Stimulated activated CD4-positive, alpha-beta T cell treated with anti-CD3 and anti-CD28 coated beads, Interleukin-12 subunit alpha, Interleukin-12 subunit beta, amount 100 ng/mL, for 4 hours (primary cell): ENCODE data around the gene TRPM3.

Experiments
- DNase-seq: peaks from one replicate; pipeline ENCODE4 v3.0.0-alpha.2; 2020

Gene TRPM3

DNA sequence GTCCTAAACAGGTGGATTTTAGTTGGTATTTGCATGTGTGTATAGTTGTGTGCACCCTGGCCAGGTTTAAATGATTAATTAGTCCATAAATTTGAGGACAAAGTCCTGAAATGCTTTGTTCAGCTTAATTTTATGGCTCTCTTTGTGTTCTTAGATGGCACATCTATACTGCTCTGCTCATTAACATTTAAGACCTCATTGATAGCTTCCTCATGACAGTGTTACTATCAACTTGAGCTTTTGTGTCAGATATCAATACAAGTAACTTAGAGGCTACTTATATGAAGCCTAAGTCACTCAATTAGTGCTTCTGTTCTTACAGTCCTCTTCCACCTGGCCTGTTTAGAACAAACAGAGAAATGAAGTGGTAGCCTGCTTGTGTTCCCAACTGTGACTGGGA, 240.9 kb downstream of the TRPM3 start:
- DNase-seq = no peak

DNA sequence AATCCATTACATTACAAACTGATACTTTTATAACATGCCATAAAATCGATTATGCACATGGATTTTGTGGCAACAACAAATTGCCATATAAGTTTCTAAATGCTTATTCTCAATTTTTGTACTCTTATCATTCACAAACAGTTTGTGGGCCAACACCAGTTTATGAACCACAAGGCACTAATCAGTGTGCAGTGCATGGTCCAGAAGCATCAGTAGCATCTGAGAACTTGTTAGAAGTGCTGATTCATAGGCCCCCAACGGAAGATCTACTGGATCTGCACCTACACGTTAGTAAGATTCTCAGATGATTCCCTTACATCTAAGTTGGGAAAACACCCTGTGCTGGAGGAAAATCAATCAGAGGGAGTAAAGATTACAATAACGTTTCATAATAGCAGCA, 242.8 kb downstream of the TRPM3 start:
- DNase-seq = no peak

DNA sequence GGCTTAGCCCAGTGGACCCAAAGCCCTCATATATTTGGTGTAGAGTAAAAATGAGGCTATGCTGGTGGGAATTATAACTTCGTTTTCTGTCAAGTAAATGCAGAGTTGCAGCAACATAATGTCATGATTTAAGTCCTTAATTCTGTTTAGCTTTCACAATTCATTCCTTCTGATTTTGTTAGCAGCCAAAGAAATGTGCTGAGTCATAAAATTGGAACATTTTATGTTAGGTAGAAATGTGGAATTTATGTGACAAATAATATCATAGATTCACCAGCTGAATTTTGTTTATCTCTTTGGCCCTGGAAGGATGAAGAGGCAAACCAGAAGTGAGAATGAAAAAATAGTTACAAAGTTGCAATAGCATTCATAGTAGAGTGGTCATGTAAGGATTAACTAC, 247.0 kb downstream of the TRPM3 start:
- no peak for DNase-seq

DNA sequence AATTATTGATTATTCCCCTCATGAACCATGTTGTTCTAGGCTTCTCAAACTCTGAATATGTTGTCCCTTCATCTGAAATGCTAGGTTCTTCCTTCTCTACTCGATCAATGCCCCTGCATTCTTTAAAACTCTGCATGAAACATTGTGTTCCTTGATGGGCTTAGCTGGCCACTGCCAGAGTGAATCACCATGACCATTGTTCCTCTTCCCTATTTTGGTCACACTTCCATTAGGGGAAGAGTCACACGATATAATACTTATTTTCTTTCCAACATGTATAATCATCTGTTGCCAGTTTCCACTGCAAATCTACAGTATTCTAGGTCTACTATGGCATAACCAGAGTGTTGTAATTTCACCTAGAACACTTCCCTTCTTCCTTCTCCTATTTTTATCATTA, 247.9 kb downstream of the TRPM3 start:
- DNase-seq = no peak

DNA sequence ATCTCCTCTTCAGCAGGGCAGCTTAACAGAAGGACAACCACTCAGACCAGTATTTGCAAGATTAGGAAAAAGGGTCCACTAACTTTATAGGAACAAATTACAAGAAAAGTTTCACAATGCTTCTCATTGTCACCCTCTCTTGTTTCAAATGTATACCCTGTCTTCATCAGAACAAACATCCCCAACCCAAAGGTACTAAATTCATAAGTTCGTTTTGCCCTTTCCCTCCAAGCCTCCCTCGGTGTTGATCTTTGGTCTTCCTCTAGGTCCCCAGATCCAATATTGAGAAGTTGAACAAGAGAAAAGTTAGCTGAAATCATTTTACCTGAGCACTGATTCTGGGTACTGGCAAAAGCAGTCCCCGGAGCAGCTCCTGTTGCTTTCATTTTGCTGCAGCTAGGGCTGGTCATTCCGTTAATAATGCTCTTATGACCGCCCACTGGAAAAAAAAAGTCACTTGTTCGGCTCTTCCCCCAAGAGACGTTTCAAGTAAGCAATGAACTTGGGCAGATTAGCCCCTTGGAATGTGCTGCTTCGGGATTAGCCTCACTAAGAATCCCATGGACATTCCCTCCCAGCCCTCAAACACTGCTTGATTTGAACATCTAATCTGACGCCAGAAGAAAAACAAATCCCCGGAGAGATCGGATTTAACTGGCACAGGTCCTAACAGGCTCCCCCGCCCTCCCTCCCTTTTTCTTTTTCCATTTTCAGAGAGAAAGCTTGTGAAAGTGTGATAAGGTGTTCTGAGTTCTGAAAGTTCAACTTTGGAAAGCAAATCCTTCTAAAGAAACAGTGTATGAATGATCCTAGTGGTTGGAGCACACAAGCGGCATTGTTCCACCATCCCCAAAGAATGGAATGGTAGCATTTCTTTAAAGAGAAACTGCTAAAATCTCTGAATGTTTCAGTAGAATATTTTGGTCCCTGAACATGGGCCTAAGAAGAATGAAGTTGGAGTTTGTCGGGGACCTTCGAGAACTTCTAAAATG, 252.5 kb downstream of the TRPM3 start:
- DNase-seq = no peak

DNA sequence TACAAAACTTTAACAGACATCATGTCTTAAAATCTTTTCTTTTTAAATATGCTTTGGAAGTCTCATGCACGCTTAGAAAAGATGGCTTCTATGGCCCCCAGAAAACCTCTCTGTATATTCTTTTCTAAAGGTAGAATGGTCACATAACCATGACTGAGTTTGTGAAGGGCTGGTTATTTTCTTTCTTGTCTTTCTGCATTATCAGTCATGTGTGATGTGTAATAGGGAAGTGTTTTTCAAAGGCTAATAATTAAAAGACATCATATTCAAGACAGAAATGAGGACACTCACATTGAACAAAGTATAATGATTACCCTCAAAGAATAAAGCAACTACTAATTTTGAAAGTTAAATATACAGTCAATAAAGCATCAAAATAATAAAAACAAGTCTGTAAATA, 253.4 kb downstream of the TRPM3 start:
- no peak for DNase-seq

DNA sequence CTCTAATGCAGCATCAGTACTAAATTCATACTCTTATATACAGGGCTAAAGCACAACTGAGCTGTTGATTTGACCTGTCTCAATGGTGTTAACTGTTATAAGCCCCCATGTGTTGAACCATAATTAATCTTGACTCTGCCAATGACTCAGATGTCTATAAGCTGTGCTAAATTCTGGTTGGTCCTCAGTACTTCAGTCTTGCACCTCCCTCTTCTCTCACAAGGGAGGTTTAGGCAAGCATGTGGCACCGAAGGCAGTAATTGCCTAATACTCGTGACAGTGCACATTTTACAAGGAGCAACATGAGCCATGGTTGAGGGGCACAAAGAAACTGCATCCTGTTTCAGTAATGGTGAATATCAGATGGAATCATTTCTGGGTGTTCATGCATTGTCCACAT, 255.9 kb downstream of the TRPM3 start:
- no peak for DNase-seq

DNA sequence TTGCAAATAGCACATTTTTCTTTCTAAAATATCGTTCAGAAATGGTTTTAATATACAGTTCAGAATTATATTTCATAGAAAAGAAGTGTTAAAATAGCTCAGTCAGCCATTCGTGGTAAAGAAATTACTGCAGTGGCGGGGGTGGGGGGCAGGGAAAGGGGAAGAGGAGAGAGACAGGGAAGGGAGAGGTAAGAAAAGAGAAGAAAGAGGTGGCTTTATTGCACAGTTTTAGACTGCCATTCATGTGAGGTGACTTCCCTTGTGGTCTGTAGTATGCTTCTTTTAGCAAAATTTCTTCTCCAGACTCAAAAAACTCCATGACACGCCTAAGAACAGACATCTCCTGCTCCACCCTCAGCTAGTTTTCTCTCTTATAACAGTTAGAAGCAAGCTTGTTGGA, 259.6 kb downstream of the TRPM3 start:
- no peak for DNase-seq

DNA sequence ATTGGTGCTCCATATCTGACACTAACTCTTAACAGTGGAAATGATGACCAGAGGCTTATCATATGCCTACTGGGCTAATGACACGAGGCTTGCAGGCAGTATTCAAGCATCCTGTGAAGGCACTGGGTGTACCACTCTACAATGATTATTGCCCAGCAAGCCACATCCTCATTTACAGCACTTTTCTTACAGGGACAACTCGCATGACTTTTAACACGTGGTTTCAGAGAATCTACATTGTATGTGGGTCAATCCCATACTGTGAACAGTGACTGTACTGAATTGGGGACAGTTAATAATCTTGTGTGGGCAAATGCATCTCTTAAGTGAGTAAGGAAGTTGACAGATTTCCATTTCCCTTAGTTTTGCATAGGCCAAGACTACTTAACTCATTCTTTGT, 260.0 kb downstream of the TRPM3 start:
- no peak for DNase-seq

DNA sequence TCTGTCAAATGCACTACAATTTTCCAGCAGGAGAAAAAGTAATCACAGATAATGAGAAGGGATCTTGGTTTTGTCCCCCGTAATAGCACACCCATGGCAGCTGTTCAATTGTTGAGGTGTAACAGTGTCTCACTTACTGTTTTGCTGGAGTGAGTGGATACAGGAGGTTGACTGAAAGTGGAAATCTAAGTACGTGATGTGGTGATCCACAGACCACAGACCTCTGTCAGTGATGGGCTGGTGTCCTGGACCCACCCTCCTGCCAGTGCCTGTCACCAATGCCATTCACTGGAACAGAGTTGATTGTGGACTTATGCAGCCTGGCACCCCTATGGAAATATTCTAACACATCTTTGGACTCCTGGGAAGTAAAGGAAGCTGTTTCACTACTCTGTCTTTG, 261.7 kb downstream of the TRPM3 start:
- DNase-seq = no peak

DNA sequence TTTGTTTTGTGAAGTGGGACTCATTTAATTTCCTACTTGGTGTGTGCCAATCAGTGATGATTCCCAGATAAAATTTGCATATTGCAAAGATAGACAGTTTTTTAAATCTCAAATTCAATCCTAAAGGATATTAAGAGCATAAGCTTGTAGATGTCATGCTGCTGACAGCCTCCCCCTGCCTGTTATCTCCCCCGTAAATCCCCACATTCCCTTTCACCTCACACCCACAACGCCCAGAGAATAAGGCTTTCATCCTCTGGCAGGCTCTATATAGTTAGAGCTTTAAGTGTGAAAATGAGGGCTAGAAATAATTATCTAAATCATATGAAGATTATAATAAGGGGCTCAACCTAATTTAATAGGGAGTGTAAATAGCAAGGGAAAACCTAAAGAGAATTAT, 265.0 kb downstream of the TRPM3 start:
- DNase-seq = no peak

DNA sequence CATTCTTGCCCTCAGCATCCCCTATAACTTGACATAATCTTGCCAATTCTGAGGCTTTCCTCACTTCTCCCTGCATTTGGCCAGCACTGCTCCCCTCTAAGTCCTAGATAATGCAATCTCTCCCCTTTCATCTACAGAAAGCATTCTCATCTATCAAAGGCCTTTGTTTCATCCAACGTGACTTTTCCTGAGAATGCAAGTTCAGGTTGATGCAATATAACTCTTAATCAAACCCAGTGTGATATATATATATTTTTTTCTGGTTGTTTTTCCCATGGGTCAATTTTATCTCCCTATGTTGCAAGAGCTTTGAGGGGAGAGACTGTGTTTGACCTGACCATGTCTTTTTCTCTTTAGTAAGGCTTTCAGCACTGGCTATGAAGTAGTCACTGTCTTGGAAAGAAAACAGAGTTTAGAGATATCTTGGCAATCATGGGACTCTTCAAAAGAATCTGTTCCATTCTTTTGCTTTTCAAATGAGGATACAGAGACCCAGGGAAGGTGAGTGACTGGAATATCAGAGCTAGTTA, 268.6 kb downstream of the TRPM3 start:
- DNase-seq = no peak

DNA sequence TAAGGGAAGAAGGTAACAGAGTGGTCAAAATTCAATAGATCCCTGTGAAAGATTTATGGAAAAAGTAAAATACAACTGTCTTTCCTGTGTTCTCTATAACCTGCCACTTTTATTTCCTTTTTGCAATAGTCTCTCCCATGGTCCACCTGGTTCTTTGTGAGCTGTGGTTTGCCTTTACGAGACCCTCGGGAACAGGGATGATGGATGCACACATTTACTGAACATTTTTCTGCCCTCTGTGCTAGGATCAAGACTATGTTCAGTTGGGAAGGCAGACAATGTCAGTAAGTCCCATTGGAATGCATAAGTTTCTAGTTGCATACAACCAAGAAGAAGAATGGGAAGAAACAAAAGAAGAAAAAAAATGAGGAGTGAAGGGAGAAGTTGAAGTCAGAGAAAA, 281.2 kb downstream of the TRPM3 start:
- DNase-seq = no peak

DNA sequence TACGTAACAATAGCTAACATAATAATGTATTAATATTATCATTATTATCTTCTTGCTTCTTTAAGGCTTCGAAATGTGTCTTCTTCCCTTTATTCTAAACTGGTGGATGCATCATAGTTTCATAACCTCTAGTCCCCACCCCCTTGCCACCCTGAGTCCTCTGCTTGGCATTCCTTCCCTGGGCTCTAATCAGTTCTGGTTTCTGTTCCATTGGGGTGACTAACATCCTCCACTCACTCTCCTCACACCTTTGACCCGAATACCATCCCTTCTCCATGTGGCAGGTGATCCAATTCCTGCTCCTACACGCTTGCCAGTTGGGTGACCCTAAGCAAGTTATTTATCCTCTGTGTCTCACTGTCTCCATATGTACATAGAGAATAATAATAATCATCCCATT, 286.1 kb downstream of the TRPM3 start:
- DNase-seq = no peak

DNA sequence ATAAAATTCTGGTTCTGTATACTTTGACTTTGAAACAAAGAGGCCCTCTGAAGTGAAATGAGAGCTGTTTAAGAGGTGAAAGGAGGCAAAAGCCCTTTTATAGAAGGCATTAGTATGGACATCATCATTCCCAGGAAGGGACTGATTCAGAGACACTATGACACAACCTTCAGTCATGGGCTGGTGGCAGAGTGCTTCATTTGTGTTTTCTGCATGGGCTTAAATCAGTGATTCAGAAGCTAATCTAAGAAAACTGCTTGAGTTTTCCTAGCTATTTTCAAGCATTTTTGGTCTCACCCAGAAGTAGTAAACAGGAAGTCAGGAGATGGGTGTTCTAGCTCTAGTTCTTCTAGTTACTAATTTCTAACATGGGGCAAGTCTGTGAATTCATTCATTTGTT, 288.9 kb downstream of the TRPM3 start:
- DNase-seq = no peak

DNA sequence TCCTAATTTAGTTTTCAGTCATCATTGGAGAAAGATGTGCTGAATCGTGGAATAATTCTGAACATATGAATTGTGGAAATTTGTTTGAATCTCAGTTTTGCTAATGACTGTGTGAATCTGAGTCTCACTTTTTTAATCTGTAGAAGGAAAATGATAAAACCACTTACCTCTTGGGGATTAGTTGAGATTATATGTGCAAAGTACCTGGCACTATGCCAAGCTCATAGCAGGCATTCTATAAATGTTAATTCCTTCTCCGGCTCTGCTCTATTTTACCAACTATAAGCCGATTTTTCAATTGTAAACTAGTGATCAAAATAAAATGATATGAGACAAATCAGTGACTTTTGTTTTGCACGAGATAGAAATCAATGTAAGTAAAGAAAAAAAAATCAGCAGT, 290.8 kb downstream of the TRPM3 start:
- no peak for DNase-seq

DNA sequence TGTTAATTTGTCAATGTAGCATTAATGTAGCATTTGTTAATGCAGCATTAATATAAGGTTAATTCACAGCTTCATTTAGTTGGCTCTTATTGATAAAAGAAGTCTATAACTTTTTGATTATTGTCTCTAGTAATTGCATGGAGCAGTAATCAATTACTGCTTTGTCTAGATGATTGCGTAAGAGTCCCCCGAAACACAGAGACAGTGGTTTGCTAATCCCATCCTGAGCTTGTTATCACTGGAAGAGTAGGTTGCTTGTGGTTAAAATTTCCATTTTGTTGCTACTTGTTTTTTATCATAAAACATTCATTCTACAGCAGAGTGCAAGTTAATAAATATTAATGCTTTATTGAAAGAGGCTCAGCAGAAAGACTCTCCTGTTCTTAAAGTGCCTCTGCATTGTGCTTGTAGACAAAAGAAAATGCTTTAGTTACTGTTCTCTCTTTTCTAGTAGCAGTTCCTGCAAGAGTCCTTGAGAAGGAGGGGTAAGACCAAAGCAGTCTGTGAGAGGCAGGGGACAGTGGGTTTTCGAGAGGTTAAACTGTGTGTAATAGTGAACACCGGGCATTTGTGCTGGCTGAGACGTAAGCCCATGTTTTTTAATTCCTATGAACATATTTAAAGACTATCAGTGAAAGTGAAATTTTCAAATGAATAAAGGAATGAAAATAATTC, 291.7 kb downstream of the TRPM3 start:
- no peak for DNase-seq

DNA sequence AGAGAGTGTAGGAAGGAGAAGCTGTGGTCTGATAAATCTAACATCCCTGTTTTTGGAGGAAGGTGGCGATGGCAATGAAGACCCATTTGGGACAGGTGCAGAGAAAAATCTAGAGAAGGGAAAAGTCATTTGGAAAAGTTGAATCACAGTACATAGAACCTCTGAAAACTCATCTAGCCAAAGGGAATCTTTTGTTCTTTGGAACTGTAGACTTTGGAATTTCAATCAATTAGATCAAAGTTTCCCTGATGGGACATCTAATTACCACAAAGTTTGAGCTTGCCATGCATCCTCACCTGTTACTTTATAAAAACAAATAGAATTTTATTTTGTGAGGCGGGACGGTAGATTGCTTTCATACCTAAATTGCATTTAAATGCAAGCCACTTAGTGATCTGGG, 294.9 kb downstream of the TRPM3 start:
- DNase-seq = no peak

DNA sequence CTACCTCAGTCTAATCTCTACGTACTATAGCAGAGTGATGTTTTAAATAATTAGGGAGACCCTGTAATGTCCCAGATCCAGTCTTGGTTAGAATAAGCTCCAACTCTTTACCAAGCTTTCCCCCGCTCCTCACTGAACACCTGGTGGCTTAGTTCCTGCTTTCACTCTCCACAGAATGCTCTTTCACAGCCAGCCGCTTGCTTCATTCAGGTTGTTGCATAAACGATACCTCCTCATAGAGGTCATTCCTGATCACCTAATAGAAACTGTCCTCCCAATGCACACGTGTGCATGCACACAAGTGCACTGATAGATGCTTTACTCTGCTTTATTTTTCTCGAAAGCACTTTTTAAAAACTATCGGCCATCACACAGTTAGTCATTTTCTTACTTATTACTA, 298.1 kb downstream of the TRPM3 start:
- no peak for DNase-seq

DNA sequence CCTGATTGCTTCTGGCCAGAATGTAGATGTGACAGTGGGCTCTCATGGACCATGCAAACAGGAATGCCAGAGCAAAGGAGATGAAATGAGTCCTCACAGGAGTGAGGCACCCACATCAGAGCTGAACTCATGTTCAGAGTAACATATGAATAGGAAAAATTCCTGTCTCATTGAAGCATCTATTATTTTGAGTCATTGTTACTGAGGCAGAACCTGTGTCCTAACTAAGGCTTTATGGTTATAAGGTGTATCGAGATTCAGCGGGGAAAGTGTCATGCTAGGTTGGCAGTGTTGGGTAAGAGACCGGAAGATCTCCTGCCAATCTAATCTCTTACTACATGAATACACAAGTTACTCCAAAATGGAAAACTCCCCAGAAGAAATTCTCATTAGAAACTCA, 304.1 kb downstream of the TRPM3 start:
- no peak for DNase-seq

DNA sequence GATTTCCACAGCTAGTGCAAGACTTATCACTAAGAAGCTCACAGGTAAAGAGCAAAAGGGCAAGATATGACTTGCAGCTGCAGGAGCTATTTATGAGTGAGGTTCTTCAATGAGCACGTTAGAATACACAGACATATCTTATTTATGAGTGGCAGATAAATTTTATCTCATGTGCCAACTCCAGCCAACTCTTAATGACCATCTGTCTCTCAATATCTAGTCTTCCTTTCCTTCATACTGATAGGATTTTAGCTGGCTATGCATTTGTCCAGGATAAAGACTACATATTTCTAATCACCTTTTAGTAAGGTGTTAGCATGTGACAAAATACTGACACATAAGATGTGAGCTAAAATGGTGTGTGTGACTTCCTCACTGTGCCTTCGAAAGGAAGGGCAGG, 304.5 kb downstream of the TRPM3 start:
- DNase-seq = no peak

DNA sequence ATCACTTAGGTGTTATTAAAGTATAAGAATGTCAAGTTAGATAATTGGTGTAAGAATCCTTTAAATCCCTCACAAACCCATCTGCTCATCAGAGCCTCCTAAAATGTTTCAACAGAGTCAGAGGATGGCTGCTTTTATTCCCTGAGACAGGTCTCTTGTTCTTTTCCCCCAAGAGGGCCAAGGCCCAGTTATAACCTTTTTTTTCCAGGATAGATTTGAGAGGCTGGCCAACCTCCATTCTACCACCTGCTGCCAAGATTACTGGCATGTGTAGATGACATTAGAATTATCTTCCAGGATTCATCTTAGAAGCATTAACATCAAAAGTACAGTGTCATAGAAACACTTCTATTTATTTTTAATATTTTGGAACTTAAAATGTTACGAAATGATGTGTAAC, 305.1 kb downstream of the TRPM3 start:
- no peak for DNase-seq

DNA sequence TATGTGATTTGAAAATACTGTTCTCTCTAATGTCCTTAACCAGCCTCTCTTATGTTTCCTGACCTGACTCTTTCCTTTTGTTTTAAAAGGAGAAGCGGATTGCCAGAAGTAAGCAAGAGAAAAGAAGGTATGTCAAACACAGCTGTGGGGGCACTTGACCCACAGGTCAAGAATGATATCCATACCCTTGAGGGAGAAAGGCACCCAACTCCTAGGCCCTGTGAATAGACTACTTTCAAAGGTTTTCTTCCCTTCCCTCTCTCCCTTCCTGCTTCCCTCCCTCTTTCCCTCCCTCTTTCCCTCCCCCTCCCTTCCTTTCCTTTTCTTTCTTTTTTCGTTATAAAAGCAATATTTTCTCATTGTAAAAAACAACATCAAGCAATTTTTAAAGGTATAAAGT, 306.8 kb downstream of the TRPM3 start:
- no peak for DNase-seq

DNA sequence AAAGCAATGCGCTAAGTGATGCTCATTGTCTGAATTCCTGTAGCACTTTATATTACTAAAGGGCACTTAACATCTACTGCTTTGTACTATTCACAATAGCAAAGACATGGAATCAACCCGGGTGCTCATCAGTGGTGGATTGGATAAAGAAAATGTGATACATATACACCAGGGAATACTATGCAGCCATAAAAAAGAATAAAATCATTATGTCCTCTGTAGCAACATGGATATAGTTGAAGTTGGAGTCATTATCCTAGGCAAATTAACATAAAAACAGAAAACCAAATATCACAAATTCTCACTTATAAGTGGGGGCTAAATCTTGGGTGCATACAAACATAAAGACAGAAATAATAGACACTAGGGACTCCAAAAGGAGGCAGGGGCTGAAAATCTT, 308.3 kb downstream of the TRPM3 start:
- no peak for DNase-seq
